Fibroblast of mammary gland (primary cell): ENCODE data around the gene ADCY2.

ENCODE experiments used
- DNase-seq: peaks from one replicate; pipeline ENCODE4 v3.0.0-alpha.2; 2010; ENCODE audit warnings: low read depth
- H3K4me3 ChIP-seq: 2 replicates; pipeline ENCODE4 v1.5.1; 2011; ENCODE audit warnings: low read depth, mild to moderate bottlenecking, low read length, moderate library complexity; ENCODE audit not compliant: control insufficient read depth
- TF ChIP-seq, protein P1 (sequence below): conservative IDR thresholded peaks from 2 replicates; pipeline ENCODE4 v1.5.1; 2011; ENCODE audit warnings: low read depth, low read length, inconsistent platforms; ENCODE audit not compliant: control insufficient read depth, insufficient read depth

ADCY2 gene

DNA sequence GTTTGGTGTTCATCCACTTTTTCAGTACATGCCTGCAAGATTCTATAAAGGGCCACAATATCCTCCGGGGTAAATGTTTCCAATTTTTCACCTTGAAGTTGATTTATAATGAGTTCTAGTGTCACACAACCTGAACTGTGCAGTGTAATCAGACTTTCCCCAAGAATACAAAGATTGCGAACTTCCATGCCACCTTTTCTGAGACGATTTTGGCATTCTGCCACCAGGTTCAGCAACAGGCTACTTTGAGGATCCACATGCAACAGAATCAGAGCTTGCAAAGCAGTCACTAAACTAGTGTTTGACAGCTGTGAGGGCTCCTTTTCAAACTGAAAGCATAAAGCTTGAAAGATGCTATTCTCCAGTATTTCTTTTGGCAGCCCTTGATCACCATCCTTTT is 471.3 kb downstream of the ADCY2 start:
- DNase-seq, result no peak
- H3K4me3 ChIP-seq, result no peak overlapping the region
- TF ChIP-seq, protein P1, sequence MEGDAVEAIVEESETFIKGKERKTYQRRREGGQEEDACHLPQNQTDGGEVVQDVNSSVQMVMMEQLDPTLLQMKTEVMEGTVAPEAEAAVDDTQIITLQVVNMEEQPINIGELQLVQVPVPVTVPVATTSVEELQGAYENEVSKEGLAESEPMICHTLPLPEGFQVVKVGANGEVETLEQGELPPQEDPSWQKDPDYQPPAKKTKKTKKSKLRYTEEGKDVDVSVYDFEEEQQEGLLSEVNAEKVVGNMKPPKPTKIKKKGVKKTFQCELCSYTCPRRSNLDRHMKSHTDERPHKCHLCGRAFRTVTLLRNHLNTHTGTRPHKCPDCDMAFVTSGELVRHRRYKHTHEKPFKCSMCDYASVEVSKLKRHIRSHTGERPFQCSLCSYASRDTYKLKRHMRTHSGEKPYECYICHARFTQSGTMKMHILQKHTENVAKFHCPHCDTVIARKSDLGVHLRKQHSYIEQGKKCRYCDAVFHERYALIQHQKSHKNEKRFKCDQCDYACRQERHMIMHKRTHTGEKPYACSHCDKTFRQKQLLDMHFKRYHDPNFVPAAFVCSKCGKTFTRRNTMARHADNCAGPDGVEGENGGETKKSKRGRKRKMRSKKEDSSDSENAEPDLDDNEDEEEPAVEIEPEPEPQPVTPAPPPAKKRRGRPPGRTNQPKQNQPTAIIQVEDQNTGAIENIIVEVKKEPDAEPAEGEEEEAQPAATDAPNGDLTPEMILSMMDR, result no peak

DNA sequence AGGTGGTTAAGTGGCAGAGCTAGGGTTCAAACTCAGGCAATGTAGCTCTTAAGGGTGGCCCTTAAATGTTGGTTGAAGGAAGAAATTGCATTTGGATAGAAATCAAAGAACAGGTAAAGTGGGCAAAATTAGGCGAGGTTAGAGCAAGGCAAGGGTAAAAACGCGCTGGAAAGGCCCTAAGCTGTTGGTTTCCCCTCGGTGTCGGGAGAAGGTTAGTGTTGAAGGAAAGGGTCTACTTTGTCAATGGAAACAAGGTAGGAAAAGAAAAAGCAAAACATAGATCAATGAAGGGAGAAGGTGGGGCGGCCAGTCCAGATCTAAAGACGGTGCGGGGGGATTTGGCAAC is 472.5 kb downstream of the ADCY2 start:
- DNase-seq, result no peak
- TF ChIP-seq, protein P1, result no peak
- peak overlapping the region; percentile 74 for H3K4me3 ChIP-seq

DNA sequence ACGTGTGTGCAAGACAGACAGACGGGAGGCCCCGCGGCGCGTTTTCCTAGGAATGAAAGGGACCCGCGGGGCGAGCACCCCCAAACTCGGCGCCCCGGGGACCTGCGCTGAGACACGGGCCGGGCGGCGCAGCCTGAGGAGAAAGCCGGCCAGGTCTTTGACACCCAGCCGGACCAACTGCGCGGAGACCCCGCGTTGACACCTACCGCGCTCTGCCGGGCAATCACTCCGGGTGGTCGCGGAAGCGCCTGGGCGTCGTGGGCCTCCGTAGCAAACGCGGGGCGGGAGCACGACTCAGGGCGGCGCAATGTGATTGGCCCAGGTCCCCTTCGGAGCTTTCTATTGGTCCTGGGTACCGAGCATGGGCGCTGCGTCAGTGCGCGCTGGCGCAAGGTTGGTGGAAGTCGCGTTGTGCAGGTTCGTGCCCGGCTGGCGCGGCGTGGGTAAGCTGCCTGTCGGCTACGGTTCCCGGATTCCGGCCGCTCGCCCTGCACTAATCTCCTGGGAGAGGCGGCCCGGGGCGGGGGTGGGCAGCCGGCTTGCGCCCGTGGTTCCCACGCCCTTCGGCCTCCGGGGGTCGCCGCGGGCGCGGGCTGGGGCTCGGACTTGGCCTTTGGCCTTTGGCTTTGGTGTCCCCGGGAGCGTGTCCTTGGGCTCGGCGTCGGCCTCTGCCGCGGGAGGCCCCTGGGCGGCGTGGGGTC is 473.0 kb downstream of the ADCY2 start, which contains the start of the genes FASTKD3 and MTRR:
Gene FASTKD3 (minus strand): TSS at position 259 of the 701 bp plus-strand sequence. CDS start 948 bp downstream, outside the sequence.
Gene MTRR (plus strand): TSS at position 376 of the 701 bp plus-strand sequence. CDS start 1,647 bp downstream, outside the sequence.
- H3K4me3 ChIP-seq, result peak within 1 kb of the TSS; percentile 74
- TF ChIP-seq, protein P1, result no peak
- DNase-seq, result peak; percentile 90

DNA sequence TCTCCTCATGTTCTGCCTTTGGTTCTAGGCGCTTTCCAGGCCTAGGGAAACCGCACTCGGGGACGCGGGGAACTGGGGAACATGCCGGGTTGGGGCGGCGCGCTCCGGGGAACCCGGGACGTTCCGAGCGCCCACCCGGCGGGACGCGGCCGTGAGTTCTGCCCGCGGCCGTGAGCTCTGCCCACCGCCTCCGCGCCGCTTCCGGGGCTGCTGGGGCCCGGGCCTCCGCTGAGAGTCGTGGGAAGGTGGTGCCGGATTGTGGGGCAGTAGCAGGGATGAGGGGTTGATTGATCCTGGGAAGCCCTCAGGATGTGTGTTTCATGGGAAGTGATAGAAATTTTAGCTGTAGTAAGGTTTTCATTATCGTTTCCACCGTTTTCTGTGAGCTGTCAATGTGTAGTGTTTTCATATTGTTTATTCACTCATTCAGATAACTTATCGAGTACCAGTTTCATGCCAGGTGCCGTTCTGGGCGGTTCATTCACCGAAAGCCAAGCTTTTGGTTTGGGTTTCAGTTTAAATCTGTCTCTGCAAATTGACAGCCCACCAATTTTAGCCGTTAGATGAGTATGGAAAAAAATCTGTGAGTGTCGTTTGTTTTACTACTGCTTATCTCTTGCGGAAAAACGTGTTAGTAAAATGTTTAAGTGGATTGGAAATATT is 473.7 kb downstream of the ADCY2 start:
- peak overlapping the region; percentile 74 for H3K4me3 ChIP-seq
- TF ChIP-seq, protein P1, result no peak
- no peak for DNase-seq

DNA sequence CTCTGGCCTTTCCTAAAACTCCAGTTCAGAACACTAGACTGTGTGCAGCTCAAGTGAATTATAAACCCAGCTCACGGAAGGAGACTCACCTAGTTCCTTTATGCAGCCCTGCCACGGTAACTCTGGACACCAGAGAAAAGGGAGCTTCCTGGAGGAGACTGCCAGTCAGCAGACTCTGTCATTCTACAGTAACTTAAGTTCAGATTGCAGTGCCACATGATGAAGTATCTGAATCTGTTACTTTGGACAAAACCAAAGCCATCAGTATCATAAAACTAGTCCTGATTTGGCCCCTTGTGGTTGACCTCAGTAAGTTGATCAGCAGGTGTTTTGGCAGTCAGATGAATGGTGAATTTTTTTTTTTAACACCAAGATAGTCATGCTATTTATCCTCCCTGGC is 475.7 kb downstream of the ADCY2 start:
- no peak for DNase-seq
- TF ChIP-seq, protein P1, result no peak
- no peak overlapping the region for H3K4me3 ChIP-seq

DNA sequence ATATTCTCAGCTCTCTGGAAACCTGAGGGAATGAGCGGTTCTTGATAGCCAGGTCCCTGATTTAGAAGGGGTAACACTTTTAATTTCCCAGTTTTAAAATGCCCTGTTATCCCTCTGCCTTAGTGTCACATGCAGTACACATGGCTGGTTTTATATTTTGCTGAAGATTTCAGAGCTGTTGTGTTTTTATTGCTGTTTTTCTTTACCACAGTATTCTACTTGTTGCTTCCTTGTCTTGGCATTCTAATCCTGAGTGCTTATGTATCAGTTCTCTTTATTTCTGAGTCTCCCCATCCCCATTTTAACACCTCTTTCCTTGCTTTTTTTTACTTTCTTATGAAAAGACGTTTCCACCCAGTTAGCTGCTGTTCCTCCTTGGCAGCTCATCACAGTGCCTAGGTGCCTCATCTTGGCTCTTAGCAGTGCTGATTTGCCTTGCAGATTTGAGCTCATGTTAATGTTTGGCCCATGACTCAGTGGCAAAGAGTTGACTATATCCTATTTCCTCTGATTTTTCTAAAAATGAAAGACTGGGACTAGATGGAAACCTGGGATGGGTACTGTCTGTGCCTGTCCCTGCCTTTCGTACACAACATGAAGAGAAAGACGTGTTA is 476.7 kb downstream of the ADCY2 start:
- no peak overlapping the region for H3K4me3 ChIP-seq
- no peak for DNase-seq
- TF ChIP-seq, protein P1, result no peak
